ENCODE data around the gene ASB3.
A peak's percentile ranks its signal among the peaks of the same experiment; 100 is the strongest.
"Not testable (repeated sequence)": the region's sequence is repeated elsewhere in the genome, so short reads cannot be mapped to it uniquely, and the experiment has no call there.

The ASB3 gene

DNA sequence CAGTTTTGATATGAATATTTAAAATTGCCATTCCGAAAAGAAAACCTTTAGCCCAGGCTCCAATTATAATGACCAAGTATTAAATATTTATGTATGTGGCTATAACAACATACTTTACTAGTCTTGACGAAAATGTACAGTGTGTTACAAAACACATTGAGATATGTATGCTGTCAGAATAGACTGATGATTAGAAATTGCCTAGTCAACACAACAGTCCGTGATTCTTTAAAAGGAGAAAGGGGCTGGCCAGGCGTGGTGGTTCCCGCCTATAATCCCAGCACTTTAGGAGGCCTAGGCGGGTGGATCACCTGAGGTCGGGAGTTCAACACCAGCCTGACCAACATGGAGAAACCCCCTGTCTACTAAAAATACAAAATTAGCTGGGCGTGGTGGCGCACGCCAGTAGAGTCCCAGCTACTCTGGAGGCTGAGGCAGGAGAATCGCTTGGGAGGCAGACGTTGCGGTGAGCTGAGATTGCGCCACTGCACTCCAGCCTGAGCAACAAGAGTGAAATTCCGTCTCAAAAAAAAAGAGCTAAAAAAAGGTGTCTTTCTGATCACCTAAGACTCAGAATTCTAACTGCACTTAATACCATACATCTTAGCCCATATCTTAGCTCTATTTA is 17.3 kb downstream of the ASB3 start:
- DNase-seq (ENCODE audit: low spot score) = no peak
- Histone ChIP-seq H3K4me3 (no peak overlapping the region), H3K27ac (no peak overlapping the region)
- TF ChIP-seq, protein P1, sequence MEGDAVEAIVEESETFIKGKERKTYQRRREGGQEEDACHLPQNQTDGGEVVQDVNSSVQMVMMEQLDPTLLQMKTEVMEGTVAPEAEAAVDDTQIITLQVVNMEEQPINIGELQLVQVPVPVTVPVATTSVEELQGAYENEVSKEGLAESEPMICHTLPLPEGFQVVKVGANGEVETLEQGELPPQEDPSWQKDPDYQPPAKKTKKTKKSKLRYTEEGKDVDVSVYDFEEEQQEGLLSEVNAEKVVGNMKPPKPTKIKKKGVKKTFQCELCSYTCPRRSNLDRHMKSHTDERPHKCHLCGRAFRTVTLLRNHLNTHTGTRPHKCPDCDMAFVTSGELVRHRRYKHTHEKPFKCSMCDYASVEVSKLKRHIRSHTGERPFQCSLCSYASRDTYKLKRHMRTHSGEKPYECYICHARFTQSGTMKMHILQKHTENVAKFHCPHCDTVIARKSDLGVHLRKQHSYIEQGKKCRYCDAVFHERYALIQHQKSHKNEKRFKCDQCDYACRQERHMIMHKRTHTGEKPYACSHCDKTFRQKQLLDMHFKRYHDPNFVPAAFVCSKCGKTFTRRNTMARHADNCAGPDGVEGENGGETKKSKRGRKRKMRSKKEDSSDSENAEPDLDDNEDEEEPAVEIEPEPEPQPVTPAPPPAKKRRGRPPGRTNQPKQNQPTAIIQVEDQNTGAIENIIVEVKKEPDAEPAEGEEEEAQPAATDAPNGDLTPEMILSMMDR (IDR thresholded peaks at IDR 0.05) = no peak

DNA sequence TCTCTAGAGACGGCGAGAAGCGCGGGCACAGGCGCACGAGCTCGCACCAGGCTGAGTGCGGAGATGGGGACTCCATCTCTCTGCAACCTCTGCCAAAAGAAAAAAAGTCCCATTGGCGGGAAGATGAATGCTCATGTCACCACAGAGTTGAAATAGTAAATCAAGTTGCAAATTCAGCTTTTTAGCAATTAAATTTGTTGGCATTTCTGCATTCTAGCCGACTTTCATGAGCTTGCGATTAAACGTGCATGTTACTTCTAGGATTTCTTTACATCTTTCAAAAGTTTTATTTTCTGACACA is 18.6 kb downstream of the ASB3 start:
- H3K4me3 ChIP-seq = peak overlapping the region; percentile 87
- DNase-seq (ENCODE audit: low spot score) = no peak
- H3K27ac ChIP-seq = peak overlapping the region in 1 of 2 donors; percentile 84
- TF ChIP-seq, protein P1 (IDR thresholded peaks at IDR 0.05) = no peak

DNA sequence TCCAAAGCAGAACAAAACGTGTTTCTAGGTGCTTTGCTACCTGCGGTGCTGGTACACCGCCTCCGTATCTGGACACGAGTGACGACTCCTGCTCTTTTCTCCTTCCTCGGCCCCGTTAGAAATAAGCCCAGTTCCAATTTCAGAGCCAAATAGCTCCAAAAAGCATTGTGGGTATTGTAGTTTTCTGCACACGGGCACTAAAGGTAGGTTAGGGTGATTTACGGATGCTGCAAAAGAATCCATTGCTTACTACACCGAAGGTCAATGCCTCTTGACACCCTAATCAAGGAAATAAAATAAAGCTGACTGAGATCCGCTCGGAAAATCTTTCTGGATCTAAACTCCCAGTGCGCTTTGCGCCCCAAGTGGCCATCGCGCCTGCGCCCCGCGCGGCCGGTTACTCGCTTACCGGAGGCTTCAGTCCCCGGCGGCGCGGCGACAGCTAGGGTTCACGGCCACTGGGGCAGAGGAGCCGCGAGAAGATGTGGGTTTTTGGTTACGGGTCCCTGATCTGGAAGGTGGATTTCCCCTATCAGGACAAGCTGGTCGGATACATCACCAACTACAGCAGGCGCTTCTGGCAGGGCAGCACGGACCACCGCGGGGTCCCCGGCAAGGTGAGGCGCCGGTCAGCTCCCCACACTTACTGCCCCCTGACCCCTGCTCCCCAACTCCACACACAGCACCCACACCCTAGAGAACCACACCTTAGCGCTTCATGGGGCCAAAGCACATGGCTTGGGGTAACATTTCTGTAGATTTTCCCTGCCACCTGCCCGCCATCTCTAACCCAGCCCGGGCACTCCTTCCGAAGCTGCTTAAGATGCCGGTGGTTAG is 19.1 kb downstream of the ASB3 start, which contains the start of gene CHAC2:
CHAC2 (plus strand) TSS at position 400 of the 837 bp plus-strand sequence; CDS start at position 483, 83 bp downstream.
- TF ChIP-seq, protein P1 (IDR thresholded peaks at IDR 0.05) = peak; percentile 42
- DNase-seq (ENCODE audit: low spot score) = peak; percentile 85
- H3K27ac ChIP-seq = peak within 1 kb of the TSS; percentile 53 to 84

DNA sequence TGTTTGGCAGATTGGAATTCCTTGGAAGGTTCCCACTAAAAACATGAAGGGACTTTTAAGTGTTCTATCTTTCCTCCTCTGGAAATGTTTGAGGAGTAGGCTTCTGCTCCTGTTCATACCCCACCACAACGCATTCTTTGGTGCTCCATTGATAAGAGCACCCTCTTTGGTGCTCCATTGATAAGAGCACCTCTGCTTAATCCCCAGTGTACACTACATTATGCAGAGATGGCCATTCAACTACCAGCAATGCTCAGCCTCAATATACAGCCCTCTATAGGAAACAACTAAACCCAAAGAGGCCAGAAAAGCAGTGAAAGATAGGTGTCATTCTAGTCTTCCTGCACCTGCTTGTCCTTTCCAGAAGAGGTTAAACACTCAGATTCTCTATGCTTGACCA is 21.0 kb downstream of the ASB3 start:
- TF ChIP-seq, protein P1 (IDR thresholded peaks at IDR 0.05) = no peak
- DNase-seq (ENCODE audit: low spot score) = no peak
- Histone ChIP-seq H3K27ac (no peak overlapping the region), H3K4me3 (no peak overlapping the region)

More for the DNA sequence above, 19.1 kb downstream of the ASB3 start, which contains the start of gene CHAC2:
- H3K4me3 ChIP-seq = peak within 1 kb of the TSS; percentile 87

DNA sequence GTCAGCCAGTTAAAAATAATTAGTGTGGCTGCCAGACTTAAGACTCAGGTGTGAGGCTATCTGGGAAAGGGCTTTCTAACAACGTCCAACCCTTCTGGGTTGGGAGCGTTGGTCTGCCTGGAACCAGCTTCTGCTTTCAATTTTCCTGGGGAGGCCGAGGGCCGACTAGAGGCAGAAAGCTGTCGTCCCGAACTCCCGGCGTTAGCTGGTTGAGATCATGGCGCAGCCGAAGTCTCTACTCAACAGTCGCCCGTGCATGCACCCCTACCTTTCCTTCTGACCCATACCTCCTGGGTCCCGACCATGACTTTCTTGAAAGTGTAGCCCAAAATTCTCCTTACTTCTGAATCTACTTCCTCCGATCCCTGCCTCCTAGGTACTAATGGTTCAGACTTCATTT is 29.5 kb downstream of the ASB3 start:
- not testable (repeated sequence) for H3K27ac ChIP-seq; H3K4me3 ChIP-seq; DNase-seq (ENCODE audit: low spot score)

DNA sequence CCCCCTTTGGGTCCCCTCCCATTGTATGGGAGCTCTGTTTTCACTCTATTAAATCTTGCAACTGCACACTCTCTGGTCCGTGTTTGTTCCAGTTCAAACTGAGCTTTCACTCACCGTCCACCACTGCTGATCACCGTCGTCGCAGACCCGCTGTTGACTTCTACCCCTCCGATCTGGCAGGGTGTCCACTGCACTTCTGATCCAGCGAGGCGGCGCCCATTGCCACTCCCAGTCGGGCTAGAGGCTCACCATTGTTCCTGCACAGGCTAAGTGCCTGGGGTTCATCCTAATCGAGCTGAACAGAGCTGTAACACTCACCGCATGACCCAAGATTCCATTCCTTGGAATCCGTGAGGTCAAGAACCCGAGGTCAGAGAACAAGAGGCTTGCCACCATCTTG is 30.1 kb downstream of the ASB3 start:
- no peak for DNase-seq (ENCODE audit: low spot score)
- H3K4me3 ChIP-seq = no peak overlapping the region
- H3K27ac ChIP-seq = no peak overlapping the region
- TF ChIP-seq, protein P1 (IDR thresholded peaks at IDR 0.05) = no peak

DNA sequence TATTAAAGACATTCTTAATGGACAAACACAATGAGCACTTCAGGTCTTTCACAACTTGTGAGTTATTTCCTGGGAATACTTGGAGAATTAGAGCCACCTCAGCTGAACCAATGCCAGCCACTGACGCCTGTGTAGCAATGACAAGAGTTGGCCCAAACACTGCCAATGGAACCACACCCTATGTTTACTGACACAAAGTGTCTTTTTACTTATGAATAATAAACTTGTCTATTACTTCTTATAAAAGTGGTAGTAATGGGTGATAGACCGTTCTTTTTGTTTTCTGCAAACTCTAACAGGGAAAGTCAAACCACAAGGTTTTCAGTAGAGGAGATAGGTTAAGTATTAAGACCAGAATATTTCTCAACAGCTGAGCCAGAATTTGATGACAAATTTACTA is 31.6 kb downstream of the ASB3 start:
- no peak for DNase-seq (ENCODE audit: low spot score)
- H3K27ac ChIP-seq = no peak overlapping the region
- H3K4me3 ChIP-seq = no peak overlapping the region
- TF ChIP-seq, protein P1 (IDR thresholded peaks at IDR 0.05) = no peak

Data from coronary artery (tissue), 2 donors.